ENCODE results near the gene ANKH. TPM values are rescaled to one million over a fixed set of nuclear protein-coding genes. Genes with fewer than 3 reads are reported as not detected.

Gene ANKH
- total RNA-seq, 1 donor from 2014 or later = 0.19 TPM

DNA sequence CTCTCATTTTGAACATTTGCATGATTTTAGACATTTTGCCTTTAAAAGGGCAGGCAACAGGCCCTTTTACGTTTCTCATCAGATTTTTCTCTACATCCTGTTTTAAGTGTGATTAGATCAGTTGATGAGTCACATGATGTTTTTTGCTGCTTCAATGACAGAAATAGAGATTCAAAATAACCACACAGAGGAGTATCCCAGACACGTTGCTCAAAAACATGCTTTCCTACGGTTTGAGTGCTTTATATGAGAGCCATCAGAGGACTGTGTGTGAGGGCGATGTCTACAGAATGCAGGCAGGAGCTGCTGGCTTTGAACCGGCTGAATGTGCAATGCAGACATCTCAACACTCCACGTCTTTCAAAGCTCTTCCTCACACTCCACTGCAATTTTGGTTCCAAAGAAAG lies 165.0 kb downstream of the ANKH start:
- Histone ChIP-seq H3K4me1 (no peaks in the 10 kb centered on the region), H3K9me3 (ENCODE audit: low read depth) (no peaks in the 10 kb centered on the region), H3F3A (ENCODE audit: low read depth) (no peaks in the 10 kb centered on the region), H3K4me2 (no peak overlapping the region), H3K4me3 (no peak overlapping the region), H3K79me2 (ENCODE audit: low read depth) (no peaks in the 10 kb centered on the region), H3K27me3 (no peaks in the 10 kb centered on the region), H4K20me1 (ENCODE audit: low read depth) (no peaks in the 10 kb centered on the region), H3K27ac (no peak overlapping the region), H3K9ac (no peak overlapping the region), H3K36me3 (no peaks in the 10 kb centered on the region), H2AFZ (replicated peaks) (no peak overlapping the region)
- Mint-ChIP-seq H3K4me1 (no peaks in the 10 kb centered on the region), H3K36me3 (peaks cover 36% of the 10 kb centered on the region), H3K27me3 (ENCODE audit: insufficient read depth, low read depth) (peaks cover 2% of the 10 kb centered on the region), H3K4me3 (no peak overlapping the region), H3K27ac (no peak overlapping the region), H3K9me3 (no peaks in the 10 kb centered on the region)
- DNase-seq (ENCODE audit: low spot score) = no peak
- TF ChIP-seq, protein P1, sequence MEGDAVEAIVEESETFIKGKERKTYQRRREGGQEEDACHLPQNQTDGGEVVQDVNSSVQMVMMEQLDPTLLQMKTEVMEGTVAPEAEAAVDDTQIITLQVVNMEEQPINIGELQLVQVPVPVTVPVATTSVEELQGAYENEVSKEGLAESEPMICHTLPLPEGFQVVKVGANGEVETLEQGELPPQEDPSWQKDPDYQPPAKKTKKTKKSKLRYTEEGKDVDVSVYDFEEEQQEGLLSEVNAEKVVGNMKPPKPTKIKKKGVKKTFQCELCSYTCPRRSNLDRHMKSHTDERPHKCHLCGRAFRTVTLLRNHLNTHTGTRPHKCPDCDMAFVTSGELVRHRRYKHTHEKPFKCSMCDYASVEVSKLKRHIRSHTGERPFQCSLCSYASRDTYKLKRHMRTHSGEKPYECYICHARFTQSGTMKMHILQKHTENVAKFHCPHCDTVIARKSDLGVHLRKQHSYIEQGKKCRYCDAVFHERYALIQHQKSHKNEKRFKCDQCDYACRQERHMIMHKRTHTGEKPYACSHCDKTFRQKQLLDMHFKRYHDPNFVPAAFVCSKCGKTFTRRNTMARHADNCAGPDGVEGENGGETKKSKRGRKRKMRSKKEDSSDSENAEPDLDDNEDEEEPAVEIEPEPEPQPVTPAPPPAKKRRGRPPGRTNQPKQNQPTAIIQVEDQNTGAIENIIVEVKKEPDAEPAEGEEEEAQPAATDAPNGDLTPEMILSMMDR (IDR thresholded peaks at IDR 0.05) = no peak
- no peak for TF ChIP-seq EZH2 (IDR thresholded peaks at IDR 0.05)
- no peak for TF ChIP-seq EZH2phosphoT487 (IDR thresholded peaks at IDR 0.05)

DNA sequence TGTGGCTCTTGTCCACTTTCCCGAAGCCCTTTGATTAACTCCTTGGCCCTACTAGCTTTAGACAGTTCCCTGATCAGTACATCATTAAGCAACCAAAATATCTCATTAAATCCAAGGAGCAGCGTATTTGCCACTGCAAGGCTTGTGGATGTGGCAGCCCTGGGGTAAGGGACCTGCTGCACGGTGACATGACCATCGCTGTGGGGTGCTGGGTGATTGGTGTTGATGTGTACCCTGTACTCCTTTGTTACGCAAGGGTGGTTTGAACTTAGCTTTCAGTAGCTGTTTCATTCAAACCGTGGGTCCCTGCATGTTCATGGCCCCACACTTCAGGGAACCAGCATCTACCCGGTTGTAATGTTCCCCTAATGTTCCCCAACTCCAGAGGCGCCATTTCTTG lies 166.0 kb downstream of the ANKH start:
- H3K27ac Mint-ChIP-seq = no peak overlapping the region
- no peaks in the 10 kb centered on the region for H3F3A ChIP-seq (ENCODE audit: low read depth)
- no peaks in the 10 kb centered on the region for H3K4me1 Mint-ChIP-seq
- H3K27ac ChIP-seq = no peak overlapping the region
- H3K4me3 Mint-ChIP-seq = no peak overlapping the region
- H3K27me3 ChIP-seq = no peaks in the 10 kb centered on the region
- H4K20me1 ChIP-seq (ENCODE audit: low read depth) = no peaks in the 10 kb centered on the region
- no peak for DNase-seq (ENCODE audit: low spot score)
- H3K9me3 ChIP-seq (ENCODE audit: low read depth) = no peaks in the 10 kb centered on the region
- no peak for TF ChIP-seq EZH2 (IDR thresholded peaks at IDR 0.05)
- no peak for TF ChIP-seq EZH2phosphoT487 (IDR thresholded peaks at IDR 0.05)
- TF ChIP-seq, protein P1 (IDR thresholded peaks at IDR 0.05) = no peak
- H3K9me3 Mint-ChIP-seq = no peaks in the 10 kb centered on the region
- H3K9ac ChIP-seq = no peak overlapping the region
- no peak overlapping the region for H2AFZ ChIP-seq (replicated peaks)
- H3K27me3 Mint-ChIP-seq (ENCODE audit: insufficient read depth, low read depth) = peaks cover 2% of the 10 kb centered on the region
- H3K36me3 ChIP-seq = no peaks in the 10 kb centered on the region
- H3K4me1 ChIP-seq = no peaks in the 10 kb centered on the region
- no peak overlapping the region for H3K4me2 ChIP-seq
- no peak overlapping the region for H3K4me3 ChIP-seq
- H3K79me2 ChIP-seq (ENCODE audit: low read depth) = no peaks in the 10 kb centered on the region
- peaks cover 31% of the 10 kb centered on the region for H3K36me3 Mint-ChIP-seq

DNA sequence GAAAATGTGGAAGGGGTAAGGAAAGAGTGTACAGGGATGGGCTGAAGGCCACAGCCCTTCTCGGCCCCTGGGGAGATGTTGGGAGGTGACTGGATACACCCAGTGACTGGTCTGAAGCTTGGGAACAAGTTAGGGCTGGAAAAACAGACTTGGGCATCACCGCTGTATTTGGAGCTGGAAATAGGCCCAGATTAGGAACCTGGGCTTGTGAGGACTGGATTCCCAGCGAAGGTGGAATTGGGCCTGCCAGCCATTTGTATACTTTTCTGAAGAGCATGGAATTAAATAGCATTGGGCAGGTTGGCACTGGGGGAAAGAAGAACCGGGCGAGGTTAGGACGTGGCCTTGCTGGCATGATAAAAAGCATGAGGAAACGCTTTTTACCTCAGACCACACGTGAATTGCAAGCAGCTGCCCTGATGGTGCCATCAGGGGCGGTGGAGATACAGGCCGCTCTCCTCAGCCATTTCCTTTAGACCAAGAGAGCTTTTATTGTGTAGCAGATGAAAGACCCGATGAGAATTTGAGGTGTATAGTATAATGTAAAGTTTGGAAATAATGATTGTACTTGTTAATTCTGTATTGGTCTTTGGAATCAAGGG lies 169.2 kb downstream of the ANKH start:
- Histone ChIP-seq H3F3A (ENCODE audit: low read depth) (no peaks in the 10 kb centered on the region), H3K4me2 (no peak overlapping the region), H3K79me2 (ENCODE audit: low read depth) (no peaks in the 10 kb centered on the region), H3K27me3 (no peaks in the 10 kb centered on the region), H3K9me3 (ENCODE audit: low read depth) (no peaks in the 10 kb centered on the region), H3K27ac (no peak overlapping the region), H2AFZ (replicated peaks) (no peak overlapping the region), H3K36me3 (no peaks in the 10 kb centered on the region), H3K4me1 (no peaks in the 10 kb centered on the region), H3K4me3 (no peak overlapping the region), H3K9ac (no peak overlapping the region), H4K20me1 (ENCODE audit: low read depth) (no peaks in the 10 kb centered on the region)
- Mint-ChIP-seq H3K4me3 (no peak overlapping the region), H3K27ac (no peak overlapping the region), H3K27me3 (ENCODE audit: insufficient read depth, low read depth) (peaks cover 2% of the 10 kb centered on the region), H3K4me1 (no peaks in the 10 kb centered on the region), H3K9me3 (no peaks in the 10 kb centered on the region), H3K36me3 (peaks cover 32% of the 10 kb centered on the region)
- TF ChIP-seq EZH2 (IDR thresholded peaks at IDR 0.05) = no peak
- TF ChIP-seq EZH2phosphoT487 (IDR thresholded peaks at IDR 0.05) = no peak
- TF ChIP-seq, protein P1 (IDR thresholded peaks at IDR 0.05) = no peak
- no peak for DNase-seq (ENCODE audit: low spot score)

All from neural progenitor cell (in vitro differentiated cells).